SU-DHL-6 (cell line): ENCODE results near the gene THEMIS.

Experiments
- EZH2phosphoT487 ChIP-seq: fragments of 200-600 bp; sonication (generic), shearing (Covaris generic); conservative IDR thresholded peaks from 2 replicates; pipeline ENCODE4 v1.6.1; 2018; ENCODE audit warnings: mild to moderate bottlenecking, antibody characterized with exemption, low read length, moderate library complexity, mixed read lengths
- TF ChIP-seq, protein P1 (sequence below): fragments of 200-600 bp; sonication (generic); IDR thresholded peaks from one replicate; pipeline ENCODE4 v1.5.1; 2017; ENCODE audit warnings: antibody characterized with exemption, mild to moderate bottlenecking, low read length, moderate library complexity; ENCODE audit not compliant: insufficient read depth, poor library complexity, severe bottlenecking

DNA sequence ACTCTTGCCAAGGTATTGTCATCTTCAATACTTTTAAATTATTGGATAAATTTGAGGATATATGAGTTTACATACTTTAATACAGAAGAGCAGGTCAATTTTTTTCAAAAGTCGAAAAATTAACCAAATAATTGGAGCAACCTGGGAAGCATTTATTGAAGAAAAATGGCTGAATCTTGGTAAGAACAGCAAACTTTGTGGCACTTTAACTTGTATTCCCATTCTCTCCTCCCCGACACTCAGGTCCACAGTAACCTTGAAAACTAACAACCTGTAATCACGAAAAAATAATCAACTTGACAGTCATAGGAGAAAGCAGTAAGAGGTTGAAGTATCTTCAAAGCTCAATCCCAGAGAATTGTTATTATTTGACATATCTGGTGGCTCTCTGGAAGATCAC is 55.6 kb downstream of the THEMIS start:
- TF ChIP-seq, protein P1, sequence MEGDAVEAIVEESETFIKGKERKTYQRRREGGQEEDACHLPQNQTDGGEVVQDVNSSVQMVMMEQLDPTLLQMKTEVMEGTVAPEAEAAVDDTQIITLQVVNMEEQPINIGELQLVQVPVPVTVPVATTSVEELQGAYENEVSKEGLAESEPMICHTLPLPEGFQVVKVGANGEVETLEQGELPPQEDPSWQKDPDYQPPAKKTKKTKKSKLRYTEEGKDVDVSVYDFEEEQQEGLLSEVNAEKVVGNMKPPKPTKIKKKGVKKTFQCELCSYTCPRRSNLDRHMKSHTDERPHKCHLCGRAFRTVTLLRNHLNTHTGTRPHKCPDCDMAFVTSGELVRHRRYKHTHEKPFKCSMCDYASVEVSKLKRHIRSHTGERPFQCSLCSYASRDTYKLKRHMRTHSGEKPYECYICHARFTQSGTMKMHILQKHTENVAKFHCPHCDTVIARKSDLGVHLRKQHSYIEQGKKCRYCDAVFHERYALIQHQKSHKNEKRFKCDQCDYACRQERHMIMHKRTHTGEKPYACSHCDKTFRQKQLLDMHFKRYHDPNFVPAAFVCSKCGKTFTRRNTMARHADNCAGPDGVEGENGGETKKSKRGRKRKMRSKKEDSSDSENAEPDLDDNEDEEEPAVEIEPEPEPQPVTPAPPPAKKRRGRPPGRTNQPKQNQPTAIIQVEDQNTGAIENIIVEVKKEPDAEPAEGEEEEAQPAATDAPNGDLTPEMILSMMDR, result no peak
- TF ChIP-seq EZH2phosphoT487, result no peak
